GM13976 (cell line): Measurements from ENCODE around the gene WDR31.
"Not testable (repeated sequence)": the region's sequence is repeated elsewhere in the genome, so short reads cannot be mapped to it uniquely, and the experiment has no call there.

Experiments
- DNase-seq: peaks from one replicate; pipeline ENCODE4 v3.0.0; 2012; ENCODE audit warnings: low spot score
- in situ Hi-C: fragments of 300-500 bp; cut with MboI; formaldehyde crosslinking; loops from one replicate; pipeline ENCODE4 v1.12.0; 2022; ENCODE audit warnings: low sequenced_read_pairs, mixed read lengths, inconsistent platforms; ENCODE audit not compliant: unreplicated experiment
- TF ChIP-seq, protein P1 (sequence below): IDR thresholded peaks from 2 replicates; pipeline ENCODE4 v1.5.1; 2012; ENCODE audit warnings: borderline replicate concordance, mild to moderate bottlenecking; ENCODE audit not compliant: insufficient read depth; ENCODE audit errors: extremely low read depth, missing control alignments, control extremely low read depth

Gene WDR31

DNA sequence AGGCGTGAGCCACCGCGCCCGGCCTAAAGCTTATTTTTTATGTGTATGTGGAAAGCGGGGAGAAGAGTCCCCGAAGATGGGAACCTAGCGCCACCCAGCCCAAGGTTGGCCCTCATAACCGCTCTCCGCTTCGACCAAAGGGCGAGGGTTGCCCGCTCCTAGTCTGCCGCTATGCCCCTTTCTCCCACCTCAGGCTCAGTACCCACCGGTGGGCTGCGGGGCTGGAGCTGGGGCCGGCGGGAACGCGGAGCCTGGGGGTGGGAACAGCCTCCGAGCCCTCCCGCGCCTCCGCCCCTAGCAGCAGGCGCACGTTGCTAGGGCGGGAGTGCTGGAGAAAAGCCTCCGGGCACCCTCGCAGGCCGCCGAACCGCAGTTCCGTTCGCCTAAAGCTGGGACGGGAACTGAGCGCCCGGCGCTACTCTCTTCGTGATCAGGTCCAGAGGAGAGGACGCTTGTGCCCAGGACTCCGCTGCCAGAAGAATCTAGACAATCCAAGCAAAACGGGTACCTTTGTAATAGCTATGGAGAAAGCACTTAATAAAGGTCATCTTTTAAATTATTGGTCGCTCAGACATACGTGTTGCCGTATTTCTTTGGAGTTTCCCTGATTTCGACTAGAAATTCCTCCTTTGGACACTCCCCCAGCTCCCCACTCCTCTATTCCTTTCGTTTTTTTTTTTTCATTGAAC is at the start of gene WDR31:
Gene WDR31, minus strand, starts transcription at position 265 of the 689 bp plus-strand sequence. CDS start 8,253 bp downstream, outside the sequence.
- TF ChIP-seq, protein P1, sequence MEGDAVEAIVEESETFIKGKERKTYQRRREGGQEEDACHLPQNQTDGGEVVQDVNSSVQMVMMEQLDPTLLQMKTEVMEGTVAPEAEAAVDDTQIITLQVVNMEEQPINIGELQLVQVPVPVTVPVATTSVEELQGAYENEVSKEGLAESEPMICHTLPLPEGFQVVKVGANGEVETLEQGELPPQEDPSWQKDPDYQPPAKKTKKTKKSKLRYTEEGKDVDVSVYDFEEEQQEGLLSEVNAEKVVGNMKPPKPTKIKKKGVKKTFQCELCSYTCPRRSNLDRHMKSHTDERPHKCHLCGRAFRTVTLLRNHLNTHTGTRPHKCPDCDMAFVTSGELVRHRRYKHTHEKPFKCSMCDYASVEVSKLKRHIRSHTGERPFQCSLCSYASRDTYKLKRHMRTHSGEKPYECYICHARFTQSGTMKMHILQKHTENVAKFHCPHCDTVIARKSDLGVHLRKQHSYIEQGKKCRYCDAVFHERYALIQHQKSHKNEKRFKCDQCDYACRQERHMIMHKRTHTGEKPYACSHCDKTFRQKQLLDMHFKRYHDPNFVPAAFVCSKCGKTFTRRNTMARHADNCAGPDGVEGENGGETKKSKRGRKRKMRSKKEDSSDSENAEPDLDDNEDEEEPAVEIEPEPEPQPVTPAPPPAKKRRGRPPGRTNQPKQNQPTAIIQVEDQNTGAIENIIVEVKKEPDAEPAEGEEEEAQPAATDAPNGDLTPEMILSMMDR, result no peak
- peak; percentile 95 for DNase-seq
- in situ Hi-C loops, result no loop called here

DNA sequence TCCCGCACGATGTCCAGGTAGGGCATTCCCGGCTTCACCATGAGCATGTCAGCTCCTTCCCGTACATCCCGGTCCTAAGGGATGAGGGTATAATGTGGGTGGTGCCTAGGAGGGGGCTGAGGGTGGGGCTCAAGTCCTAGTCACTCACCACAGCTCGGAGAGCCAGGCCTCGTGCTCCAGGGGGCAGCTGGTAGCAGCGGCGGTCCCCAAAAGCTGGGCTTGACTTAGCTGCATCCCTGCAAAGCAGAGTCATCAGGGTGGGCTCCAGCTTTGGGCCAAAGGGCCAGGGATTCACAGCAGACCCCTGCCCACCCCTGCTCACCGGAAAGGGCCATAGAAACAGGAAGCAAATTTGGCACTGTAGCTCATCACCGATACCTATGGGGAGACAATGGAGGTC is 49.4 kb upstream of the WDR31 start:
- in situ Hi-C loops, result no loop called here
- DNase-seq, result peak; percentile 12
- TF ChIP-seq, protein P1, result no peak

DNA sequence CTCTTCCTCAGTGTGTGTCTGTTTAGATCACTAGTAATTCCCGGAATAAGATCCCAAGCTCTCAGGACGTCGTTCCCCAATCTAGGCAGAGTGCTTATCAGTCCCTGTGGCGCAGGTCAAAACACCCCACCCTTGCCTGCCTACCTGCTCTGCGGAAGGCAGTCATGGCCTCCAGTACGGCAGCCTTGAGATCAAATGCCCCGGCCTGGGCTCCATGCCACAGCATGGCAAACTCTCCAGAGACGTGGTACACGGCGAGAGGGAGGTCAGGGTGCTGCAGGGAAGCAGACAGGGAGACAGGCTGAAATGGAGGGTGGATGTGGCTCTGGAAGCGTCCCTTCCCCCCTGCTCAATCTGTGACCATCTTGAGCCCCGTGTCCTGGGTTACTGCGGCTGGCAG is 48.8 kb upstream of the WDR31 start:
- TF ChIP-seq, protein P1, result no peak
- in situ Hi-C loops, result no loop called here
- DNase-seq, result no peak

DNA sequence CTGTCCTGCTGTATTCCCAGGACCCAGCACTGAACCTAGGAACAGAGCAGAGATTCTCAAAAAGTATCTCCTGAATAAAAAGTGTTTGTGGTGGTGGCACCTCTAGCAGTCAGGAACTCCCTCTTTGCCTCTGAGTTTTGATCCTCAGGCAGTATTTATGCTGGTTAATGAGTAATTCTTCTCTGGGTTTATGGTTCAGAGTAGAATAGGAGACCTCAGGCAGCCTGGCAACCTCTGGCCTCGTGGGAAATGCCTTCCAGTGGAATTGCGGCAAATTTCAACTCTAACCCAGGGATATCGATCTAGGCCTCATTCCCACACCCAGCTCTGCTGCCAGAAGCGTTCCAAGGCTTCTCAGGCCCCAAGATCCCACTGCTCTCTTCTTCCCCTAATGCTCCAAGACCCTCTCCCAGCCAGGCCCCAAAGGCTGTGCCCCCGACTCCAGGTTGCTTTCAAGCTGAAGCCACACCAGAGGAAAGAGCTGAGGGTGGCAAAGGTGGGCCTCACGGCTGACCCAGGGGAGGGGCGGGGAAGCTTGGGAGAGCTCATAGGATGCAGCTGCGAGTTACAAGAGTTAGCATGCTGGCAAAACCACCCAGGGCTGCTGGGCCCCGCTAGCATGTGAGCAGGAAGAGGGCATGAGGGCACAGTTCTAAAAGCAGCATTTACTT is 47.6 kb upstream of the WDR31 start:
- in situ Hi-C loops, result no loop called here
- TF ChIP-seq, protein P1, result no peak
- DNase-seq, result no peak

DNA sequence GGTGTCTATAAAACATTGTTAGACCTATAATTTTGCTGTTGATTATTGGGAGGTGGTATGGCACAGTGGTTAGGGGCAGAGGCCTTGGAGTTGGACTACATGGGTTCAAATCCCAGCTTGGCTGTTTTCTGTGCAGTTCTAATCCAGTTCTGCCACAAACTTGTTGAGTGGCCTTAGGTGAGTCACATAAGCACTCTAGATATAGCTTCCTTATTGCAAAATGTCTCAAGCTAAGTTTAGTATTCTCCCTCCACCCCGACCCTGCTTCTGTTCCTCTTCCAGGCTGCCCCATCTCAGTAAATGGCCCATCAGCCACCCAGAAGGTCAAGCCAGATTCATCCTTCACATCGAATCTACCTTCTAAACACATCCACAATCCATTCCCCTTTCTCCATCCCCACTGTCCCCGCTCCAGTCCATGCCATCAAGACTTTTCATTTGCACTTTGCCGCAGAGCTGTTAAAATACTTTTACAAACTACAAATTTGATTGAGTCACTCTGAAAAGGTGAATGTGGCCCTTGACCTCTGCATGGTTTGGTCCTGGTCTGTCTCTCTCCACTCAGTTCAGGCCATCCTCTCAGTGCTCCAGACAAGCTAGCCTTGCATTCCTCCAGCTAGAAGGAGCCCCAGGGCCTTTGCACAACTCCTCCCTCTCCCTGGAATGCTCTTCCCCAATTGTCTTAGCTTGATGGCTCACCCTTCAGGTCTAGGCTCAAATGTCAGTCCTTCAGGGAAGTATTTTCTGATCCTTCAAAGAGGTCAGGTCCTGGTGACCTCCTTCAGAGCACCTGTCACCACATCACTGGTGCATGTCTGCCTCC is 46.7 kb upstream of the WDR31 start:
- in situ Hi-C loops, result no loop called here
- TF ChIP-seq, protein P1, result no peak
- DNase-seq, result no peak

DNA sequence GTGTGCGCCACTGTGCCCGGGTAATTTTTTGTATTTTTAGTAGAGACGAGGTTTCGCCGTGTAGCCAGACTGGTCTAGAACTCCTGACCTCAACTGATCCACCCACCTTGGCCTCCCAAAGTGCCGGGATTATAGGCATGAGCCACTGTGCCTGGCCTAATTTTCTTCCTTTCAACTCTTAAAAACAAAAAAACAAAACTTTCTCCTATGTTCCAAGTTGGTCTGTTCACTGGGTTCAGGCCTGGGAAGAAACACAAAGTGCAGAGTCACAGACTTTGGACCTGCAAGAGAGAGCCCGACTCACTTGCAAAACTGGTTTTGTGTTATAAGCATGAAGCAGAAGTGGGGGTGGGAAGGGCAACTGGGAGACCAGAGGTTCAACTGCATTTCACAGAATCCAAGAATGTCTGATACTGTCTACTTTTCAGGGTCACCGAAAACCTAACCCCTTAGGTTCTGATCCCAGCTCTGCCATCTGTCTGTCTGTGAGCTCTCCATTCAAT is 41.9 kb upstream of the WDR31 start:
- TF ChIP-seq, protein P1, result no peak
- in situ Hi-C loops, result no loop called here

DNA sequence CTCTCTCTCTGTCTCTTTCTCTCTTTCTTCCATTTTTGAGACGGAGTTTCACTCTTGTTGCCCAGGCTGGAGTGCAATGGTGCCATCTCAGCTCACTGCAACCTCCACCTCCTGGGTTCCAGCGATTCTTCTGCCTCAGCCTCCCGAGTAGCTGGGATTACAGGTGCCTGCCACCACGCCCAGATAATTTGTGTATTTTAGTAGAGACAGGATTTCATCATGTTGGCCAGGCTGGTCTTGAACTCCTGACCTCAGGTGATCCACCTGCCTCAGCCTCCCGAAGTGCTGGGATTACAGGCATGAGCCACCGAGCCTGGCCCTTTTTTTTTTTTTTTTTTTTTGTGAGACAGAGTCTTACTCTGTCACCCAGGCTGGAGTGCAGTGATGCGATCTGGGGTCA is 41.4 kb upstream of the WDR31 start:
- in situ Hi-C loops, DNase-seq: not testable (repeated sequence)

More for the DNA sequence above, 41.9 kb upstream of the WDR31 start:
- DNase-seq, result no peak
